HG02610 (cell line): Measurements from ENCODE around the gene RELN.
"Not testable (repeated sequence)": the region's sequence is repeated elsewhere in the genome, so short reads cannot be mapped to it uniquely, and the experiment has no call there.

Experiments
- ATAC-seq: cut with Tn5 transposase; IDR thresholded peaks from one replicate; pipeline ENCODE4 v1.9.1; 2021; ENCODE audit warnings: mild to moderate bottlenecking, moderate library complexity; ENCODE audit not compliant: unreplicated experiment

Gene RELN

DNA sequence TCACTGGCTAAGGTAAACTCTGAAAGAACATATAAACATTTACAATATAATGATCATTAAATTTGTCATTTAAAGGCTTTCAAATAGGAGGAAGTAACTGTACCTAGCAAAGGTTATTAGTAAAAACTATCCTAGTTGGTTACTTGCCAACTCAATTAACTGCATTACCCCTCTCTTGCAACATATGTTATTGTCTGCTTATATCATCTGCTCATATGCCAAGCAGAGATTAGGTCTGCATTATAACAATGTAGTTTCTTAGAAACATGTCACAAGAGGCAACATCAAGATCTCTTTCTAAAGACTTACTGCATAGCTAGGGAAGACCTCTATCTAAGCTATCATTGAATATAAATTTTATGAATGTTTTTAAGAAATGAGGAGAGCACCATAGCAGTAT lies 132.5 kb downstream of the RELN start:
- no peak for ATAC-seq

- no peak for ATAC-seq
Measured at GRCh38 chr7:103855671-103856070, 133.8 kb downstream of the RELN start.

- ATAC-seq: no peak
Measured at GRCh38 chr7:103854611-103855010, 134.8 kb downstream of the RELN start.

GRCh38 chr7:103851357-103851756 lies 138.1 kb downstream of the RELN start:
- ATAC-seq: no peak

GRCh38 chr7:103843689-103844480 lies 145.6 kb downstream of the RELN start:
- no peak for ATAC-seq

DNA sequence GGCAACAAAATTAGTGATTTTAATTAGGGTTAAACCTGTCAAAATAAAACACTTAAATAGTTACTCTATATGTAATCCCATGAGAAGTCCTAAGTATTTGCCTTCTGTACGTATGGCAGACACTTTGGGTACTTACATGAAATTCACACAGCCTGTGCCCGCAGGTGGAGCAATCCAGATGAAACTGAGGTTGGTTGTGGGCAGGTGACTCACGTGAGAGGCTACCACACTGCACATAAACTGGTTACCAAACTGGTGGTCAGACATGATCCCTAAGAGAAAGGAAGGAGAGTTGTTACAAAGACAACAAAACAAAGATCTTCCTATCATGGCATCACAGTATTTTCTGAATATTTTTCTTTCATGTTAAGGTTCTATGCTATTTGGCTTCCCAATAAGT lies 156.1 kb downstream of the RELN start:
- no peak for ATAC-seq

GRCh38 chr7:103832438-103832837 lies 157.0 kb downstream of the RELN start:
- ATAC-seq: no peak

DNA sequence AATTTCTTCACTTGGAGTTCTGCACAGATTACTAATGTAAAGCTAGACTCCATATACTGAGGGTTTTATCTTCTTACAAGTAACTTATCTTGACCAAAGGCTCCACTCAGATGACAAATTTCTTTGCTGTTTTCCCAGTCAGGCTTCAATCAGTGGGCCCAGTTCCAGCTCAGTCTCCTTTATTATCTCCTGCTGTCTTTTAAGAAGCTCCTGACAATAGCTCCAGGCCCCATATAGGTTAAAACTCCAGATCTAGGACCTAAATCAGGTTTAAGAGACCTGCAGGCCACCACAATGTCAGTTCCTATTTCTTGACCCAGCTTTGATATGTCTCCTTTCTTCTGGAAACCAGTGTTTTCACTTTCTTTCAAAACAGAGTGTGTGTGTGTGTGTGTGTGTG lies 165.2 kb downstream of the RELN start:
- no peak for ATAC-seq

- no peak for ATAC-seq
Measured at GRCh38 chr7:103823084-103823483, 166.4 kb downstream of the RELN start.

DNA sequence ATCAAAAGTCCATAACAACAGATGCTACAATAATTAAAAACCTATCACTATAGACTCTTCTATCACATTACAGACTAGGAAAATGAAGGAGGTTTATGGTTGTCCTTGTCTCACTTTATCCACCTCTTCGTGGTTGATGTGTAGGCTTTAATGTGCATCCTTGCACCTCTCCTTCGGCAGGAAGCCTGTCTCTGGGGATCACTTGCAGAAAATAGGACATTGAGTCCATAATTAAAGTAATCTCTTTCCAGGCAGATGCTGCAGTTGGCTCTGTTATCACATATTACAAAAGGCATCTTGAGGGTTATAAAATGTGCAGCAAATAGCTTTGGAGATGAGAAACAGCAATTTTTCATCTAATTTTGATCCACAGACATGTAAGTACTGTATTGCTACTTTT lies 168.4 kb downstream of the RELN start:
- ATAC-seq: no peak

DNA sequence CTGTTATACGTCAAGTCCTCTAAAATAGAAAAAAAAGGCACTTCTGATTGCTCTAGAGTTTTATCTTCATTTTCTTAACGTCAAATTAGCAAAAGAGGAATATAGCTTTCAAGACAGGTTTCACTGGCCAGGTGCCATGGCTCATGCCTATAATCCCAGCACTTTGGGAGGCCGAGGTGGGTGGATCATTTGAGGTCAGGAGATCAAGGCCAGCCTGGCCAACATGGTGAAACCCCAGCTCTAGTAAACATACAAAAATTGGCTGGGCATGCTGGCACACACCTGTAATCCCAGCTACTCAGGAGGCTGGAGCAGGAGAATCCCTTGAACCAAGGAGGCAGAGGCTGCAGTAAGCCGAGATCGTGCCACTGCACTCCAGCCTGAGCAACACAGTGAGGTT lies 173.5 kb downstream of the RELN start:
- not testable (repeated sequence) for ATAC-seq

GRCh38 chr7:103813970-103814369 lies 175.5 kb downstream of the RELN start:
- ATAC-seq: no peak

DNA sequence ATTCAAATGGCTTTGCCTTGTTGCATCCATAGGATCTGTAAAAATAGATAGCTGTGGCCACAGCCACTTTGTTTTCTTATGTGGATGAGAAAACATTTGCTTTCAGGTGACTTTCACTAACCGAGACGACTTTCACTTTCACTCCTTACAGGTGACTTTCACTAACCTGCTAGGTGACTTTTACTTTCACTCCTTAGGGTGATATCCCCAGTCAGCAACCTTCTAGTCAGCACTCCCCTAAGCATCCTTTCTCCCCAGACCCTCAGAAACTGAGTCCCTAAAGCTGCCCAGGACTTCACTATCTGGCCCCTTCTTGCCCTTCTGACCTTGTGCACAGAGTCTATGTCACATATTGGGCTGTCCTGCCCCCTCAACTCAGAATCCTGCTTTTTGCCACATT lies 177.5 kb downstream of the RELN start:
- peak; percentile 76 for ATAC-seq

DNA sequence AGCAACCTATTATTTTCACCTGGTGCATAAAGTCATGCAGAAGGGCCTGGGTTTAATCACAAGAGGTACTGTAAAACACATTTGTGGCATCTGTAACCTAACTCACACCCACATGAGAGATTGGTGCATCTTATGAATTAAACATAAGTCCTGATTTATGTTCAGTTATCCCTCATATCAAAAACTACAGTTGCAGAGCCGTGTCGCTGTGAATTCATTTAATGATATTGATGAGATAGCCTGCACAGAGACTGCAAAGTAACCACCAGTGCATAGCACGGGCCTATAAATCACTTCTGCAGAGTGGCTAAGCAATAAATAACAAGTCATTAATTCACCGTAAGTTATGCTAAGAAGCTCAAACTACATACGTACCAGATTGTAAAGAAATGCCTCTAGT lies 178.2 kb downstream of the RELN start:
- ATAC-seq: no peak

- ATAC-seq: no peak
Measured at GRCh38 chr7:103810112-103810744, 179.2 kb downstream of the RELN start.

GRCh38 chr7:103809229-103809994 lies 180.0 kb downstream of the RELN start:
- ATAC-seq: no peak

DNA sequence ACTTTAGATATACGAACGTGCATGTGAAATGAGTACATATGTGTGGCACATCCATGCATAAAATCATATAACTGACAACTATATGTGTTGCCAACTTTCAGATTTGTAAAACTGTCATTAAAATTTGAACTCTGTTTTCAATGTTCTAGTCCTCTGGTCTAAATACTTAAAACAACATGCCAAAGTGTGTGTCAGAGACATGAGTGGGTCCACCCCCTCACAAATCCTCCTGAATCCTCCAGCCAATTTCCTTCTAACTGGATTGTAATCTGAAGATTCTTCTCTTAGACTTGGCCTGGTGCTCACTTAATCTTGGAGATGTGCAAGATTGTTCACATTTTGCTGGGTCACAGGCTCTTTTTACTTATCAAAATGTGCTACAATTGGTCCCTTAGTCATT lies 184.1 kb downstream of the RELN start:
- no peak for ATAC-seq

- ATAC-seq: no peak
Measured at GRCh38 chr7:103803631-103804030, 185.8 kb downstream of the RELN start.

- ATAC-seq: no peak
Measured at GRCh38 chr7:103799298-103799697, 190.2 kb downstream of the RELN start.

DNA sequence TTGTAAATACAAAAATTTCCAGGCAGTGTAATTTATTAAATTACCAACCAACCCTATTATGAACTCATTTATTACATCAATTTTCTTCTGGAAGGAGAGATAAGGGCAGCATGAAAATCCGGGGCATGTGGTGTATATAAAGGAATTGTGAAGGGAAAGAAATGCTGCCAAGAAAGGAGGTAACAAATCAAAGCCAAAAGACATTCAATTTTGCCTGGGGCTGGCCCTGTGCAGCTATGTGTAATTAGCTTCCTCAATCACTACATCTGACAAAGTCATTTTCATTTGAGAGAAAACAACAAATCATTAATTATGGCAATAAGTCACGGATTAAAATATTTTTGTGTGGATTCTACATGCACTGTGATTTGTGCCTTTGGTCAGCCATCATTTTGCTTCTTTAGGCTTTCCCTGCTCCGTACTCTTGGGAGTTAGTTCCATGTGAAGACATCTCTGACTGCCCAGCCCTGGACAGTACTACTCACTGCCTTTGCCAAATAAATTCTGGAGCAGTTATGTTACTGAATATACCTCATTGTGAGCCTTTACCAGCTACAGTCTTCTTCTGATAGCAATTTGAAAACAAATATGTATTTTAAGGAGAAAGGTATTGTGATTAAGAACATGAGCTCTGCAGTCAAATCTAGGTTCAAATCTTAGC lies 191.7 kb downstream of the RELN start:
- ATAC-seq: no peak

DNA sequence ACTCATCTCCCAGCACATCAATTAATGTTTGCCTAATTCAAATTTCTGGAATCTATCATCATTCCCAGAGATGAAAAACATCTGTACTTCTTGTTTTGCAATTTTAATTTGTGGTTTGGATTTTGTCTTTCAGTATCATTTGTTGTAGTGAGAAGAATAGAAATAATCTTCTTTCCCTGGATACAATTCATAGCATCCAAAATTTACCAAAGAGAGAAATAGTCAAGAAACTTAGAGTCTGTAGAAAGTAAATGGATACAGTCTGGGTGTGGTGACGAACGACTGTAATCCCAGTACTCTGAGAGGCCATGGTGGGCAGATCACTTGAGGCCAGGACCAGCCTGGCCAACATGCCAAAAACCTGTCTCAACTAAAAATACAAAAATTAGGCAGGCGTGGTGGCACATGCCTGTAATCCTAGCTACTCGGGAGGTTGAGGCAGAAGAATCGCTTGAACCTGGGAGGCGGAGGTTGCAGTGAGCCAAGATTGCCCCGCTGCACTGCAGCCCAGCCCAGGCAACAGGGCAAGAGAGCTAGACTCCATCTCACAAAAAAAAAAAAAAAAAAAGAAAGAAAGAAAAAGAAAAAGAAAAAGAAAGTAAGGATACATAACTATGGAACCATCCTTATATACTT lies 193.0 kb downstream of the RELN start:
- ATAC-seq: no peak
